Lower leg skin (tissue), 4 donors: ENCODE data around the gene PIF1. TPM values are rescaled to one million over a fixed set of nuclear protein-coding genes. Genes with fewer than 3 reads are reported as not detected.

Experiments
- DNase-seq, 2 donors: peaks; one replicate each; pipeline ENCODE4 v3.0.0-alpha.2; 2019; ENCODE audit warnings: low spot score in 2 of 2
- H3K4me3 ChIP-seq: fragments of 200-600 bp; sonication (generic); 2 replicates; pipeline ENCODE4 v1.5.1; 2017; ENCODE audit warnings: mild to moderate bottlenecking, low read depth; ENCODE audit not compliant: poor library complexity, severe bottlenecking
- CTCF ChIP-seq, 3 donors: fragments of 450-650 bp; IDR thresholded peaks; one replicate each; pipeline ENCODE4 v1.5.1; 2016; ENCODE audit warnings: antibody characterized with exemption in 3 of 3, mild to moderate bottlenecking in 3 of 3, moderate library complexity in 2 of 3
- POLR2A ChIP-seq, 2 donors: fragments of 450-650 bp; IDR thresholded peaks; one replicate each; pipeline ENCODE4 v1.6.1; 2016 to 2017; ENCODE audit warnings: antibody characterized with exemption in 2 of 2, mild to moderate bottlenecking in 1 of 2, moderate library complexity in 1 of 2
- WGBS, 2 donors: methylation state at CpG; one replicate each; pipeline ENCODE4 v1.1.5; 2018; 5-methylcytosine and 5-hydroxymethylcytosine counted together
- intact Hi-C: fragments of 100-400 bp; cut with DNase I; formaldehyde crosslinking; loops from one replicate; pipeline ENCODE4 v1.15.0; 2023; ENCODE audit warnings: low total_unique reads
- total RNA-seq, 4 donors: library from RNA; depleted of rRNA; stranded (reverse); fragments of >200 nt; gene quantifications; one replicate each; pipeline ENCODE4 v1.1.0, GENCODE V29; 2016

Gene PIF1
- total RNA-seq, 4 donors from 2014 or later = 0.25 to 2.5 (median 1.7) TPM

GRCh38 chr15:64766058-64766457, 59.4 kb downstream of the PIF1 start:
- no peak for DNase-seq
- H3K4me3 ChIP-seq = no peak overlapping the region
- intact Hi-C loops = no loop called here
- 47 to 53% methylated on average over 8 of the region's 8 CpGs for WGBS, 2 donors
- TF ChIP-seq CTCF (IDR thresholded peaks at IDR 0.05) = no peak
- TF ChIP-seq POLR2A (IDR thresholded peaks at IDR 0.05) = no peak

Other genes starting within 250 kb of the PIF1 start
- 1 to 10 TPM in 2 of 4 donors, under 1 TPM in 1, not detected in 1; 0.15 to 1.8 (median 1.1) TPM for gene RBPMS2, start 50.1 kb downstream of the PIF1 start, total RNA-seq
- 10 to 100 TPM in 1 of 4 donors, 1 to 10 TPM in 3; 5.7 to 15.6 (median 7.3) TPM for gene PLEKHO2, start 16.3 kb upstream of the PIF1 start, total RNA-seq
- gene ANKDD1A, start 86.3 kb upstream of the PIF1 start, total RNA-seq = 1 to 10 TPM; 1.3 to 2.8 (median 1.7) TPM
- 10 to 100 TPM; 54.3 to 93.1 (median 76.6) TPM for gene SPG21, start 164.3 kb upstream of the PIF1 start, total RNA-seq
- gene MTFMT, start 204.0 kb upstream of the PIF1 start, total RNA-seq = 10 to 100 TPM; 12.3 to 21.9 (median 15.0) TPM
- gene SLC51B, start 219.7 kb upstream of the PIF1 start, total RNA-seq = under 1 TPM in 1 of 4 donors, not detected in 3; 0.65 TPM
- gene RASL12, start 242.3 kb upstream of the PIF1 start, total RNA-seq = 10 to 100 TPM in 1 of 4 donors, 1 to 10 TPM in 3; 1.7 to 18.9 (median 7.7) TPM